CD4-positive, alpha-beta T cell treated with Interleukin-10 for 1 hour (primary cell): ENCODE results near the gene EVI5L.
"Not testable (repeated sequence)": the region's sequence is repeated elsewhere in the genome, so short reads cannot be mapped to it uniquely, and the experiment has no call there.

Source experiments
- DNase-seq: peaks from one replicate; pipeline ENCODE4 v3.0.0-alpha.2; 2020

Gene EVI5L

DNA sequence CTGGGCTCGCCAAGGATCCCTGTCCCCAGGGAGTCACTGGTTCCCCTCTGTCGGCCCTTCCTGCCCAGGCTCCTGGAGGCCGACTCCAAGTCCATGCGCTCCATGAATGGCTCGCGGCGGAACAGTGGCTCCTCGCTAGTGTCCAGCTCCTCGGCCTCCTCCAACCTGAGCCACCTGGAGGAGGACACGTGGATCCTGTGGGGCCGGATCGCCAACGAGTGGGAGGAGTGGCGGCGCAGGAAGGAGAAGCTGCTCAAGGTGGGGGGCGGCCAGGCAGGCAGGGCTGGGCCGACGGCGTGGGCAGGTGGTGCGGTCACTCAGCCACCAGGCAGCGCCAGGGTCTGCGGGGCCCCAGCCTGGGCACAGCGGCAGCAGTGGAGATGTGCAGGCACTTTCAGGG is 17.6 kb downstream of the EVI5L start:
- no peak for DNase-seq

- no peak for DNase-seq
Observed at GRCh38 chr19:7848779-7849457, 18.9 kb downstream of the EVI5L start.

DNA sequence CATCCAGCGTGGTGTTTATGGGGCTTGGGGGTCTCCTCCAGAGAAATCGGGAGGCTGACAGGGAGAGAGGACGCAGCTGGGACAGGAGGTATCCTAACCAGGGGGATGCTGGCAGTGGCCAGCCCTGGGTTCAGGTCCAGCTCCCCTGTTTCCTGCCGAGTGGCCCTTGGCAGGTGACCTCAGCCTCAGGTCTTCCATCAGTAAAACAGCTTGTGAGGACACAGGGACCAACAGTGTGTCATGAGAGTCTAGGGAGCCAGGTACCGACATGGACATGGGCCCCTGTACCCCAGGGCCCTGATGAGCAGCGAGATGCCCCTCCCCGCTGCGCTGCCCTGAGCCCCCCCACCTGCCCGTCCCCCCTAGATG is 19.6 kb downstream of the EVI5L start:
- DNase-seq = no peak

DNA sequence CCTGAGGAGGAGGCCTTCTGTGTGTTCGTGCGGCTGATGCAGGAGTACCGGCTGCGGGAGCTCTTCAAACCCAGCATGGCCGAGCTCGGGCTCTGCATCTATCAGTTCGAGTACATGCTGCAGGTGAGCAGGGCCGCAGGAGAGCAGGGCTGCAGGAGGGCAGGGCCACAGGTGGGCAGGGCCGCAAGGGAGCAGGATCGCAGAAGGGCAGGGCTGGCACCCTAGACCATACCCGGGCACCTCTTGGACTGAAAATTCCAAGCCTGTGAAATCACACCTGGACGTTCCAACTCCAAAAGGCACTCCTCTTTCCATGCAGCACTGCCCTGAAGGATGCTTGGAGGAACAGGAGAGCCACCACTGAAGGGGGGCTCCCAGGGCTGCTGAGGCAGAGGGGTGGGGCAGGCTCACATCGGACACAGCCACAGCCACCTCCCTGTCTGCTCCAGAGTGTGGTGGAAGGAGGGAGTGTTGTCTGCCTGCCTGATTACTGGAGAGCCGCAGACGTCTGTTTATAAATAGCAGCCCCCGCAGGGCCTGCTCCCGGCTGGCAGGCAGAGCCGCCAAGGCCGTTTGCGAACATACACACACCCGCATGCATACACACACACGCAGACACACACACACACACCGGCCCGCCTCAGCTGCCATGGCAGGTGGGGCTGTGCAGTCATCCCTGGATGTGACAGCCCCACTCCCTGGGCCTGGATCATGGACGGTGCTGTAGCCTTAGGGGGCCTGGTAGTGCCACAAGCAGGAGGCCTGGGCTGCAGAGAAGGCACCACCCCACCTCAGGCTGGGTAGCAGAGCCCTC is 20.2 kb downstream of the EVI5L start:
- no peak for DNase-seq

- DNase-seq = no peak
Observed at GRCh38 chr19:7850945-7851622, 21.1 kb downstream of the EVI5L start.

DNA sequence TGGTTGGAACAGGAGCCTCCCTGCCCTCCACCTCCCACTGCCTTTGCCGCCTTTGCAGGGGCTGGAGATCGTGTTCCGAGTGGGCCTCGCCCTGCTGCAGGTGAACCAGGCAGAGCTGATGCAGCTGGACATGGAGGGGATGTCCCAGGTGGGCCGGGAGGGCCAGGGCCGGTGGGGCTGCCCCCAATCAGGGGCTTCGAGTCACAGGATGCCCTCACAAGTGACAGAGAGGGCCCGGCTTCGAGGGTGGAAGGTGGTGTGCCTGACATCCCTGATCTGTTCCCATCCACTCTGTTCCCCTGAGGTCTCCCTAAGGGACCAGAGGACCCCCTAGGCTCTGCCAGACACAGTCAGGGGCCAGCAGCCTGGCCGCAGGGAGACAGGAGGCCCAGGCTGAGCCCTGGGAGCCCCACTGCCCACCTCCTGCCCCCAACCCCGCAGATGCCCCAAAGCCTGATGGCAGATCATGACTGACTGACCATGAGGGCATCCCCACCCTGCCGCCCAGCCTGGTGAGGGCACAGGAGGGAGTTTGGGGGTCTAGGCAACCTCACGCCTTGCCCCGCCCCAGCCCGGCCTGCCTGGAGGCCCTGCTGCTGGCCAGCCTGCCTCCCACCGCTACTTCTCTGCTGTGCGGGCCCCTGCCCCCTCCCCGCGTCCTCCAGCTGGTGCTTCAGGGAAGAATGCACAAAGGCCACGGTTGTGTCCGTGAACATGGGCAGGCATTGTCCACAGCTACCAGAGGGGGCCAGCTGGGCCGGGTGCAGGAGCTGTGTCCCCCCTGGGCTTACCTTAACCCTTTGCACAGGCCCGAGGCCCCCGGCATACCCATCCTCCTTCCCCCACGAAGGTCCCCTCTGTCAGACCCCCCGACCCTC is 21.8 kb downstream of the EVI5L start:
- DNase-seq = no peak

DNA sequence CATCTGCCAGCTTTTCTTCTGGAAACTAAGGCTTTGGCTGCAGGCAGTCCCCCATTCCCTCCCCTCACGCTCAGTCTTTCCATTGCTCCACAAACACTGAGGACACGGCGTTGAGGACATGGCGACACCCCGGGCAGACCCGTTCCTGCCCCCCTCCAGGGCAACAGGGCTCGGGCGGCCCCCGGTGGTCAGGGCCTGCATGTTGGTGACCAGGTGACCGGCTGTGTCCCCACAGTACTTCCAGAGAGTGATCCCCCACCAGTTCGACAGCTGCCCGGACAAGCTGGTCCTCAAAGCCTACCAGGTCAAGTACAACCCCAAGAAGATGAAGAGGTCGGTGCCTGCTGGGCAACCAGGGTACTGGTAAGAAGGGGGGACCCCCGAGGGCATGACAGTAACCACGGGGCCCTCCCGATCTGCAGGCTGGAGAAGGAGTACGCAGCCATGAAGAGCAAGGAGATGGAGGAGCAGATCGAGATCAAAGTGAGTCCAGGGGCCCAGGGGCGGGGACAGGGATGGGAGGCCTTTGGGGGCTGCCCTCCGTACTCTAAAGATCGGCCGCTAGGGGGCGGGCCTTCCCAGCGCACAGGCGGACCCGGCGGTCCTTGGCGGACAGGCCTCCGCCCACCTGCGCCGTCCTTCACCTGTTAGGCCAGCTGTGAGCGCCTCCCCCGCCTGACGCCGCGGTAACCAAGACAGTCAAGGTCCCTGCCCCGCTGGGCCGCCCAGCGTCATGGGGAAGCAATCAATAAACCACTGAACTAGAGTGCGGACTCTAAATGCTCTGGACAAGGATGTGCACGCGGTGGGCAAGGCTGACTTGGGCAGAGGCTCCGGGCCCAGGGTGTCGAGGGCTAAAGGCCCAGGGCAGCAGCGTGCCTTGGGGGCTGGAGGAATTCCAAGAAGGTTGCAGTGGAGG is 23.1 kb downstream of the EVI5L start:
- DNase-seq = peak; percentile 71

DNA sequence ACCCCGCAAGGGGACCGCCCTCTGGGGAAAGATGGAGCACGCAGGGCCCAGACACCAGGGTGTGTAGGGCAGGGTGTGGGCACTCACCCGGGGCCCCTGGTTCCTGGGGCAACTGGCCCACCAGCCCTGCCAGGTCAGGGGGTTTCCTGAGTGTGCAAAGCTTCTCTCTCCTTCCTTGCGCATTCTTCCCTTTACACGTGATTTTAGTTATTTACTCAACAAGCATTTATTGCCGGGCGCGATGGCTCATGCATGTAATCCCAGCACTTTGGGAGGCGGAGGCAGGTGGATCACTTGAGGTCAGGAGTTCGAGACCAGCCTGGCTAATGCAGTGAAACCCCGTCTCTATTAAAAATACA is 23.7 kb downstream of the EVI5L start:
- no peak for DNase-seq

- no peak for DNase-seq
Observed at GRCh38 chr19:7855426-7856108, 25.5 kb downstream of the EVI5L start.

DNA sequence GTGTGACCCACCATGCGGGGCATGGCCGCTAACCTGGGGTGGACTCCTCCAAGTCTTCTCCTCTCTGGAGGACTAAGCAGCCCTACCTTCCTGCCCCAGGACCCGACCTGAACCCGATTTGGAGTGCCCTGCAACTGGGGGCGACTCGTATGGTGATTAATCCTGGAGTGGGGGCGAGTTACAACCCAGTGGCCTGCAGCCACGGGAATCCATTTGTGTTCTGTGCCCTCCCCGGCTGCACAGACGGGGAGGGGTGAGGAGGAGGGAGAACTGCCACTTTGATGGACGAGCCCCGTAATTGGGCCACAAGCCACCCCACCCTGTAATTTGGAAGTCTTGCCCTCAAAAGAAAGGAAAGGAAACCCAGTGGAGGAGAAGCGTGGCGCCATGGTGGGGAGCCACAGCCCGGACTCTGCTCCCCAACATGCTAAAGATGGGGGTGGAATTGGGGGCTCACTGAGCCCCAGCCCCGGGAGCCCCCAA is 26.1 kb downstream of the EVI5L start:
- no peak for DNase-seq

DNA sequence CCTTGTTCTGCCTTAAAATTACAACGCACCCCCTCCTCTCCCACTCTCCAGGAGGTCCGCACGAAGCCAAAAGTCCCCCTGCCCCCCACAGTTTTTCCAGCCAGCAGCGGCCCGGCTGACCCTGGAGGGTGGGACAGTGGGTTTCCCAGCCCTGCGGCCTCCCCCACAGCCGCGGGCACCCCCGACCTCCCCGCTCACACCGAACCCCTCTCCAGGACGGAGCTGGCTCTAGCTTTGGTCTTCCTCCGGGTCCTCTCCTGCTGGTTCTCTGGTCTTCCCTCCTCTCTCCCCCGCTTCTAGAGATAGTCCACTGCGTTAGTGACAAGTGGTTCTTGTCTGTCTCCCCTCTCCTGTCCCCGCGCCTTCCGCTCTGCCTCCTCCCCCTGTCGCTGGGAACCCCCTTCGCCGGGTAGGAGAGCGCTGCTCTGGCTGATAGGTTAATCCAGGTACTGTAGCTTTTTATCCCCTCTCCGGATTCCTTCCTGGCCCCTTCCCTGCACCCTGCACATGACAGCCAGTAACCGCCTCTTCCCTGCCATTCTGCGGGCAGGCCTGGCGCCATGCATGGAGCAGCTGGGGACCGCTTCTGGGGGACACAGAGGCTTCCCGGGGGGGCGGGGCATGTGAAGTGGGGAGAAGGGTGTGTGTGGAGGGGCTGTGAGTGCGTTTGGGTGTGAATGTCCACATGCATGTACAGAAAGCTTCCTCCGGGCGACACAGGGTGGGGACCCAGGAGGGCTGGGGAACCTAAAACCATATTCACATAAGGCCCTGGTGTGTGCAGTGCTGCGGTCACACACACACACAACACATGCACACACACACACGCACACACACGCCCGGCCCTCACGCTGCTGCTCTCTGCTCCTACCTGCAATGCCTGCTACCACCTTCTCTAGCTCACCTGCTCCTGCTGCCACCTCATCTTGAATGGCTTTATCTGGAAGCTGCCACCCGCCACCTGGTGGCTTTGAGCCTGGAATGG is 27.0 kb downstream of the EVI5L start:
- DNase-seq = no peak

DNA sequence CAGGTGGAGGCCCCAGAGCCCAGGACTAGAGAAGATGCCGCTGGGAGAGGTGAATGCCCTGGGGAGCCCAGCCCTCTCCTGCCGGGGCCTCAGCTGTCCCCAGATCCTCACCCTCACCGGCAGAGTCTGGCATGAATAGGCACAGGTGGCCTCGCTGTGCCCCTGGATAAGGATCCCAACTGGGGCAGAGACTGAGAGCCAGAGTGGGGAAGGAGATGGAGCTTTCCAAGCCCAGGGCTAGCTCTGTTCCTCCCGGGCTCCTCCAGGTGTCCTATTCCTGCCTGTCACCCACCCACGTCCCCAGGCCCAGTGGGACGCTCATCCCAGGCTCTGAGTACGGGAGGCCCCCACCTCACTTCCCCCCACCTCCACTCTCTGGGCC is 27.7 kb downstream of the EVI5L start:
- no peak for DNase-seq

GRCh38 chr19:7858109-7858770 is 28.2 kb downstream of the EVI5L start:
- DNase-seq = no peak

GRCh38 chr19:7859087-7859486 is 29.1 kb downstream of the EVI5L start:
- not testable (repeated sequence) for DNase-seq

DNA sequence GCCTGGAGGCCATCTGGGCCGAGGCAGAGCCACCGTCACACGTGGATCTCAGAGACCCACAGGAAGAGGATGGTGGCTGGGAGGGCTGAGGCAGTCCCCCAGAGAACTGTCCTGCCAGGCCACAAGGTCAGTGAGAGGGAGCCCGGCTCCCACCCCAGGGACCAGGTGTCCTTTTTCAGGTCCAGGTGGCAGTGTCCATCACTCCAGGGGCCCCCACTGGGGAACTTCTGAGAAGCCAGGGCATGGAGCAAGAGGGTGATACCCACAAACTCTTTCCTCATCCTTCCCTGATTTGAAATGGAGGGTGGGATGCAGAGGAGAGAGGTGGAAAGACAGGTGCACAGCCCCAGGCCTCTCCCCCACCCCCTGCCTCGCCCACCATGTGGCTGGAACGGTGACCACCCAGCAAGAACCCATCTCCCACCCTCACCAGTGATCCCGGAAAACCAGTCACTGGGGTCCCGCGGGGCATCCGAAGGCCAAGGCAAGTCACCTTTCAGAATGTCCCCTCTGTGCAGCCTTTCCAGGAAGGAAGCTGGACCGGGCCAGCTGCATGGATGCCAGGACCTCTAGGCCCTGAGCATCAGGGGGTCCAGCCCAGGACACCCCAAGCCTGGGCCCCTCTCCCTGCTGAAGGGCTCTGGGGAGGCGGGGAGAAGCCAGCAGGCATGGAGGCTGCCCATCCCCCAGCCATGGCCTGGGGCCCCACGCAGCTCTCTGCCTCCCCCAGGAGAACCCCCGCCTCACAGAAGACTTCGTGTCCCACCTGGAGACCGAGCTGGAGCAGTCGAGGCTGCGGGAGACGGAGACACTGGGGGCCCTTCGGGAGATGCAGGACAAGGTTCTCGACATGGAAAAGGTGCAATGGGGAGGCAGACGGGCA is 30.1 kb downstream of the EVI5L start:
- no peak for DNase-seq

DNA sequence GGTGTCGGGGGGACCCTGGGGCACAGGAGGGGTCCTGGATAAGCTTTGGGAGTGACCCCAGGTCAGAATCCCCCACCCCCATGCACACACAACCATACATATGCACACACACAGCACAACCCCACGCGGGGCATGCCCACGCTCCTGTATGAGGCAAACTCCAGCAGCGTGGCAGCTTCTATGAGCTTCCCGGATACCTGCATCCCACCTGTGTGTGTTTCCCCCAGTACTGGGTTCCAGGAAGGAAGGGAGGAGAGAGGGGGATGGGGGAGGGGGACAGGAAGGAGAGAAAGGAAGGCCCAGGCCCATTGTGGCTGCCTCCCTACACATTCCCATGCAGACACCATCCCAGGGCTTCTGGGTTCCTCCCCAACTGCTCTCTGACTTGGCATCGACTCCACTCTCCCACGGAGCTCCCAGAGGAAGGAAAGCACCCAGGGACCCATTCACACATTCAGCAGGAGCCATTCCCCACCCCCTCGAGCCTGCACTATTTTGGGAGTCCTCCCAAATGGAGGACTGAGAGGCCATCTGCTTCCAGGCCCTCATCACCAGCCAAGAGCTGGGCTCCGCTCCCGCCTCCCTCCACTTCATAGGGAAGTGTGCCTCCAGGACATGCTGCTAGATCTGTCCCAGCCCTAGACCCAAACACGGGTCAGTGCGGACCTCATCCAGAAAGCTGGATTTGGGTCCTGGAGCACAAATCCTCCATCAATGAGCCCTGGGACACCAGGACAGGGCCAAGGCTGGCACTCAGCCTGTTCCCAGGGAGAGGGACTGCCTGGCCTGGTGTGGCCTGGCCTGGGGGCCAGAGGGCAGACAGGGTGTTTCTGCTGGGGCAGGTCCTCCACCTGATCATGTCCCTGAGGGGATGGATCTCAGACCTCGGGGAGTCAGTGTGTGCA is 30.9 kb downstream of the EVI5L start:
- DNase-seq = no peak
